Ureter (tissue), 1 donor: ENCODE results near the gene HPCAL1. TPM values are rescaled to one million over a fixed set of nuclear protein-coding genes. Genes with fewer than 3 reads are reported as not detected.

Source experiments
- DNase-seq: peaks from one replicate; pipeline ENCODE4 v3.0.0-alpha.2; 2020; ENCODE audit warnings: low spot score
- total RNA-seq: library from RNA; stranded (reverse); gene quantifications from one replicate; pipeline ENCODE4 v1.2.4, GENCODE V29; 2023
- donor health status: DM: yes; HTN: yes; CAD: no.

The HPCAL1 gene
- total RNA-seq, 1 donor from 2014 or later = 17.5 TPM

GRCh38 chr2:10385933-10386773, 83.4 kb downstream of the HPCAL1 start:
- no peak for DNase-seq

DNA sequence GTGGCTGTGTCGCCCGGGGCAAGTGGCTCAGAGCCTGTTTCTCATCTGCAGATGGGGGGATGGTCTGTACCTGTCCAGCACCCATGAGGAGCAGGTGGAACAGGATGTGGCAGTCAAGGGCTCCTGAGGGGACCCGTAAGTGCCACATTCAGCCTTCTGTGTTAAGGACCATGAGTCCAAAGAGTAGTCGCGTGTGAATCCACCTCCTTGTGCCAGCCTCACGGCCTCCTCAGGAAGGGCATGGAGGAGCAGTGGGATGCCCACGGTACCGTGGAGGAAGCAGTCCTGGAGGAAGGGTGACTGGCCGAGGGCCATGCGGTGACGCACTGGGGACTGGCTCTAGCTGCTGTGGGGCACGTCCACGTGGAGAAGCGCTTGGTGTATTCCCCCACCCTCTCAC, 84.3 kb downstream of the HPCAL1 start:
- no peak for DNase-seq

- no peak for DNase-seq
Measured at GRCh38 chr2:10388954-10389560, 86.4 kb downstream of the HPCAL1 start.

DNA sequence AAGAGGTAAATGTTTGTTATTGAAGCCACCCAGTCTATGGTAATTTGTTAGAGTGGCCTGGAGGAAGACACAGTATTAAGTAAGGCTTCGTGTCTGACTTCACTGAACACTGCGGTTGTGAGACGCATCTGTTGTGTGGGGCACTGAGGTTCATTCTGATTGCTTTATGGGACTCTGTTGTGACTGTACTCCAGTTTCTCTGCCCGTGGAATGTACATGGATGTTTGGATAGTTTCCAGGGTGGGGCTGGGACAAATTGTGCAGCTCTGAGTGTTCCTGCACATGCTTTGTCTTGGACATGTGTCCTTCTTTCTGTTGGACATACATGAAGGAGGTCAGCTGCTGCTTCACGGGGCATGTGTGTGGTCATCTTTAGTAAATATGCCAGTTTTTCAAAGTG, 86.9 kb downstream of the HPCAL1 start:
- DNase-seq = no peak

DNA sequence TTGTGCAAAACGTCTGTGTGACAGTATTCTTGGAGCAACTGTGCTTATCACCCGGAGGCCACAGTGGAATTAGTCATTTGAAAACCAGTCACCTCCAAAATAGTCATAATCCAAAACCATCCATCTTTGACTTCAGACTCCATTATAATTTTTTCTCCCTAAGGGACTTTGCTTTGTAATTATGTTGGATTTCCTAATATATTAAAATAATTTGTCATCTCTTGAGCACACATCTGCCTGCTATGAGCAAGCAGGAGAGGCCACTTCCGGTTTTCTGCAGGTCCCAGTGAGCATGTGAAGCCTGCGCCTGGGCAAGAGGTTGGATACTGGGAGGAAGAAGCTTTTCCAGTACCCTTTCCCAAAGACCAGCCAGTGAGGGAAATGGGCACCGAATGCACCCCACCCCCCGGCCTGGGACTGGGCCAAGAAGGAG, 87.7 kb downstream of the HPCAL1 start:
- no peak for DNase-seq

DNA sequence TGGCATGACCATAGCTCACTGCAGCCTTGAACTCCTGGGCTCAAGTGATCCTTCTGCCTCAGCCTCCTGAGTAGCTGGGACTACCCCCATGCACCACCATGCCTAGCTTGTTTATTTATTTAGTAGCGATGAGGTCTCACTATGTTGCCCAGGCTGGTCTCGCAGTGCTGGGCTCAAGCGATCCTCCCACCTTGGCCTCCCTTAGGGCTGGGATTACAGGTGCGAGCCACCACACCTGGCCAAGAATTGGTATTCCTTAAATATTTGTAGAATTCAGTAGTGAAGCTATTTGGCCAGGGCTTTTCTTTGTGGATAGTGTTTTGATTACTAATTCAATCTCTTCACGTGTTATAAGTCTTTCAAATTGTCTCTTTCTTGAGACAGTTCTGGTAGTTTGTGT, 89.4 kb downstream of the HPCAL1 start:
- no peak for DNase-seq

DNA sequence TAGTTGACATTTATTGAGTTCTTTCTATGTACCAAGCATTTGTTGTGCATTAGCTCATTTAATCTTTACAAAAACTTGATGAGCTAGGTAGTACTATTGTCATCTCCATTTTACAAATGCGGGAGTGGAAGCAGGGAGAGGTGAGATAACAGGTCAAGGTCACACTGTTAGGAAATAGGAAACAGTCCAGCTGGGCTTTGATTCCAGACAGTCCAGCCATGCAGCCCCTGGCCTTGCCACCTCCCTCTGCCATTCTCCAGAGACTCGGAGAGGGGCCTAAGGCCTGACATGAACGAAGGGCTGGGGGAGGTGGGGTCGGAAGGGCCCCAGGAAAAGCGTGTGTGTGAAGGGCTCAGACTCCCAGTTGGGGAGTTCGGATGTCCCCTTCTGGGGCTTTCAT, 89.8 kb downstream of the HPCAL1 start:
- no peak for DNase-seq

GRCh38 chr2:10392951-10393639, 90.4 kb downstream of the HPCAL1 start:
- no peak for DNase-seq

GRCh38 chr2:10393640-10393982, 90.9 kb downstream of the HPCAL1 start:
- no peak for DNase-seq

- no peak for DNase-seq
Measured at GRCh38 chr2:10395893-10396292, 93.2 kb downstream of the HPCAL1 start.

GRCh38 chr2:10396464-10396863, 93.8 kb downstream of the HPCAL1 start:
- DNase-seq = no peak

GRCh38 chr2:10397297-10397875, 94.7 kb downstream of the HPCAL1 start:
- DNase-seq = no peak

DNA sequence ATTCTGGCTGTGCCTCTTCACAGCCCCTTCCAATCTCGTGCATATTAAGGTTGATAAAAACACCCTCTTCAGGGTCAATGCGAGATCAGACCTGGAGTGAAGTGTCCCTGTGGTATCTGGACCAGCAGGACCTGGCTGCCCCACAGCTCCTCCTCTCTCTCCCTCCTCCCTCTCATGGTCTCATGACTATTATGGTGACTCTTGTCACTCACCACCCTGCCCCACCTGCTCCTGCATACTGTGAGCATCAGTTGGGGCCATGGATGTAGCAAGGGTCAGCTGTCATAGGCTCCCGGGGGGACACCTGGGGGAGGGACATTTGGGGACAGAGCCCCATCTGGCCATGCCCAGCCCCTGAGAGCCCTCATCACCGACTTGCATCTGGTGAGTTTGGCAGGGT, 95.2 kb downstream of the HPCAL1 start:
- DNase-seq = no peak

DNA sequence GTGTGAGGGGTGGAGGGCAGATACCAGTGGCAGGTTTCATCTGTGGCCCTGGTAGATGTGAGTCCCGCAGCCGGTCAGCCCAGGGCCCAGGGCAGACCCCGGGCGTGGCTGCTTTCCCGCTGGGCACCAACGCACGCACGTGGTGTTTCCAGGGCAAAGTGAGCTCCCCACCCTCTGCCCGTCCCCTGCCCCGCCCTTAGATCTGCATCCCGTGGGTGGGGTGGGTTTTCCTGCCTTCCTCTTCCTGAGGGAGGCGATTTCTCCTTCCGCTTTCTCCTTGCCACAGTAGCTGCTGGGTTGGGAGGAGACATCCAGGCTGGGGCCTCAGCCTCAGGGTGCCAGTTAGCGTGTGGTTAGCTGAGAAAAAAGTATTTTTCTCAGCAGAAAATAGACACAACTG, 95.8 kb downstream of the HPCAL1 start:
- DNase-seq = peak; percentile 59

- DNase-seq = no peak
Measured at GRCh38 chr2:10399358-10399757, 96.7 kb downstream of the HPCAL1 start.

GRCh38 chr2:10400002-10400401, 97.3 kb downstream of the HPCAL1 start:
- no peak for DNase-seq

GRCh38 chr2:10400568-10400977, 97.9 kb downstream of the HPCAL1 start:
- no peak for DNase-seq

DNA sequence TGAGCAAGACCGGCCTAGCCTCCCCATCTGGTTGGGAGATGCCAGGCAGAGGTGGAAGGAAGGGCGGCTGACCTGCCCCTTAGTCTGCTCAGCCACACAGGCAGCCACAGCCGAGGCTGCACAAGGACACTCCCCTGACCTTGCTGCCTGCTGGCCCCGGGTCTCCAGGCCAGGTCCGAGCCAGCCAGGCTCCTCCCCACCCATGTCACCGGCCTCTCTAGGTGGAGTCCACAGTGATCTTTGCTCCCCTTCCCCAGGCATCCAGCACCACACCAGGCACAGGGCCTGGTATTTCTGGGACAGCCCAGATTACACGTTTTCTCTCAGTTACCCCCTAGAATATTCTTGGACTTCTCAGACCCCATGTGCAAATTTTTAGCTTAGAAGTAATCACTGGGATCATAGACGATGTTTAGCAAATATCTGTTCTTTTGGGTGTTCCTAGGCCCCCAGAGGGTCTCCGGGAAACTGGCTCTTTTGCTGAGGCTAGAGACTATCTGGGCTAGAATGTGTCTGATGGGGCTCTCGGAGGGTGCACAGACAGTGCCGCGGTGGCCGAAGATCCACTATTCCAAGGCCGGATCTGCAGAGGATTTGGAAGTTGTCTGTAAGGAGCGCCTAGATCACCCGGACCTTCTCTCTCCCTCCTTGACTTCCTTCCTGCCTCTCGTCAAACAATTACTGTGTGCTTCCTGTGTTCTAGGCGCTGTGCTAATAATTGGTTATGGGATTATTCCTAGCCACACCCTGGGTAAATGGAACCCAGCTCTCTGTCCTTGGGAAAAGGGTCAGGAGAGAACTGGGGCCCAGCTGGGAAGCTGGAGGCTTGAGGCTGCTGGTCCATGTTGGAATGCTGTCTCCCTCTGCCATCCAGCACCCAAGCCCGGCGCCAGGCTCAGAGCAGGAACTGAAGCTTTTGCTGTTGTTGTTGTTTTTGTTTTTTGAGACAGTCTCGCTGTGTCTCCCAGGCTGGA, 98.6 kb downstream of the HPCAL1 start:
- DNase-seq = no peak

- no peak for DNase-seq
Measured at GRCh38 chr2:10402062-10402585, 99.4 kb downstream of the HPCAL1 start.

- no peak for DNase-seq
Measured at GRCh38 chr2:10402653-10403215, 100.0 kb downstream of the HPCAL1 start.
